ENCODE data around the gene EXO1.
A peak's percentile ranks its signal among the peaks of the same experiment; 100 is the strongest.

EXO1 gene

GRCh38 chr1:241894016-241894415, 46.0 kb downstream of the EXO1 start:
- no peak for TF ChIP-seq CTCF (conservative IDR thresholded peaks at IDR 0.05; ENCODE audit: low read depth)
- ChIA-PET CTCF (no interaction called here), POLR2A (ENCODE audit: low non-redundant PET) (no interaction called here)
- no peak for DNase-seq (ENCODE audit: low spot score)
- H3K27ac ChIP-seq = no peak overlapping the region

- ChIA-PET POLR2A (ENCODE audit: low non-redundant PET) (no interaction called here), CTCF (interaction anchor here (3.8 kb wide), 1 partner anchor 103 kb away, joined by 34 read pairs; the partner anchor contains the start of gene MAP1LC3C)
- H3K27ac ChIP-seq = no peak overlapping the region
- DNase-seq (ENCODE audit: low spot score) = peak; percentile 8
- TF ChIP-seq CTCF (conservative IDR thresholded peaks at IDR 0.05; ENCODE audit: low read depth) = no peak
Measured at GRCh38 chr1:241895013-241895412, 47.0 kb downstream of the EXO1 start.

GRCh38 chr1:241896670-241896962, 48.6 kb downstream of the EXO1 start:
- CTCF ChIA-PET = interaction anchor here (0.5 to 3.8 kb wide), 9 partner anchors 12 to 311 kb away, joined by 3 to 34 read pairs (median 4); partner anchors contain the start of gene MAP1LC3C
- H3K27ac ChIP-seq = no peak overlapping the region
- POLR2A ChIA-PET (ENCODE audit: low non-redundant PET) = no interaction called here
- DNase-seq (ENCODE audit: low spot score) = no peak
- TF ChIP-seq CTCF (conservative IDR thresholded peaks at IDR 0.05; ENCODE audit: low read depth) = peak; percentile 25; the same call in 1 of the 2 replicates

GRCh38 chr1:241899210-241899609, 51.2 kb downstream of the EXO1 start:
- no peak for DNase-seq (ENCODE audit: low spot score)
- no peak overlapping the region for H3K27ac ChIP-seq
- no peak for TF ChIP-seq CTCF (conservative IDR thresholded peaks at IDR 0.05; ENCODE audit: low read depth)
- POLR2A ChIA-PET (ENCODE audit: low non-redundant PET) = no interaction called here
- CTCF ChIA-PET = no interaction called here

- TF ChIP-seq CTCF (conservative IDR thresholded peaks at IDR 0.05; ENCODE audit: low read depth) = no peak
- POLR2A ChIA-PET (ENCODE audit: low non-redundant PET) = no interaction called here
- DNase-seq (ENCODE audit: low spot score) = no peak
- no peak overlapping the region for H3K27ac ChIP-seq
- CTCF ChIA-PET = no interaction called here
Measured at GRCh38 chr1:241900381-241900780, 52.4 kb downstream of the EXO1 start.

GRCh38 chr1:241902391-241903065, 54.5 kb downstream of the EXO1 start:
- no peak for TF ChIP-seq CTCF (conservative IDR thresholded peaks at IDR 0.05; ENCODE audit: low read depth)
- DNase-seq (ENCODE audit: low spot score) = no peak
- no peak overlapping the region for H3K27ac ChIP-seq
- CTCF ChIA-PET = interaction anchor here (0.6 kb wide), 1 partner anchor 98 kb away, joined by 3 read pairs; no protein-coding TSS in a partner anchor
- POLR2A ChIA-PET (ENCODE audit: low non-redundant PET) = no interaction called here

Measured in RWPE1 (cell line).